HG03565 (cell line): ENCODE results near the gene ADA.

Source experiments
- ATAC-seq: cut with Tn5 transposase; IDR thresholded peaks from one replicate; pipeline ENCODE4 v1.9.1; 2021; ENCODE audit warnings: mild to moderate bottlenecking, moderate library complexity; ENCODE audit not compliant: unreplicated experiment

ADA gene

GRCh38 chr20:44582311-44583025 is 69.0 kb downstream of the ADA start, which contains the start of gene PKIG:
TSS of gene PKIG (plus strand) at chr20:44582579. CDS start at chr20:44614557, 31,978 bp downstream.
- no peak for ATAC-seq

DNA sequence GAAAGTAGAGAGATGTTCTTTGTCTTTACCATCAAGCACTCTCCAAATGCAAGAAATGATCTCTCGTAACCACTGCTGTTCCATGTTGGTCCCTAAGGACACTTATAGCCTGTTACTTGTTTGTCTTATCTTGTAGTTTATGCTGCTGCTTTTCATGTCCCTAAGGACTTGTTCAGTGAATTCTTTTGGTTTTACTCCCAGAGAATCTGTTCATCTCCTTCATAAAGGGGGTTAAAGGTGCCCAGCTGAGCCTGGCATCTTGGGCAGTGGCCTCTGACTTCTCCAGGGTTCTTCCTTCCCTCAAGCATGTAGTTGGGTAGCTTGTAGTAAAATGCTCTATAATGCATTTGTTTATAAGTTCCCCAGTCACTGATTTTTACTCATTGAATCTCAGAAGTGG is 70.0 kb downstream of the ADA start:
- ATAC-seq: no peak

DNA sequence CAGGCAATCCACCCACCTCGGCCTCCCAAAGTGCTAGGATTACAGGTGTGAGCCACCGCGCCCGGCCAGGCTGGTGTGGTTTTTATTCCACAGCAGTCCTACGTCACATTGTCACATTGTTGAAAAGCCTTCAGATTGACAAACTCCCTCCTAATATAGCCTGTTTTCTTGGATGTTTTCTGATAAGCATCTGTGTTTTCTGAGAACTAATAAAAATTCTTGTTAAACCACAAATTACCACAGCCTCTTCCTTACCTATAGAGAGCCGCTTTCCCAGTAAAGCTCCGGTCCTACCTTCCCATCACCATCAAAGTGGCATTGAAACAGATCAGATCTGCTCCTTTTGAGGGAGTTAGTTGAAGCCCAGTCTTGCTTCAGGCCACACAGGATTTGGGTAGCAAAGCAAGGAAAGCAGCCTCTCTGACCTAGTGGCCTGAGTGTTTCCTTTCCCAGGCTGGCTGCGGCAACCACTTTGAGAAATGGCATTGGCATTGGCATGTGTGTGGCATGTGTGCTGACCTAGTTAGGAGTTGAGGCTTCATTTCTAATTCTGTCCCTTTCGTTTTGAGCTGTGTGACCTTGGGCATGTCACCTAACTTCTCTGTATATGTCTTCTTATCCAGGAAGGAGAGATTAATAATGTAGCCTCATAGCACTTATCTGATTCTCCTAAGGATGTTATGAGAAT is 70.8 kb downstream of the ADA start:
- ATAC-seq: no peak

GRCh38 chr20:44579313-44580081 is 72.0 kb downstream of the ADA start:
- ATAC-seq: no peak

DNA sequence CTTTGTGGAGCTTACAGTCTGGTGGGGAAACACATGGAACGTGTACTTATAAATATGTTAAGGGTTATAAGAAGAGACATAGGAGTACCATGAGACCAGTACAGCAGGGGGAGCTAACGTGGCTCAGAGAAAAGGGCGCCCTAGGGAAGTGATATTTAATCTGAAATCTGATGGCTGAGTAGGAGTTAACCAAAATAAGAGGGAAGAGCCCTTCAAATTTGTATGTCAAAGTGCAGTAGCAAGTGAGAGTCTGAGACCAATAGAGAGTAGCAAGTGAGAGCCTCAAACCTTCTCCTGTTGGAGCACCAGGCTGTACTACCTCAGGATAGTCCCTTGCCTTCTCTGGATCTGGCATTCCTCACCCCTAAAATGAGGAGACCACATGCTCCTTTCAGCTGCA is 75.2 kb downstream of the ADA start:
- ATAC-seq: no peak

GRCh38 chr20:44574372-44574771 is 77.1 kb downstream of the ADA start:
- no peak for ATAC-seq

GRCh38 chr20:44573501-44573869 is 78.0 kb downstream of the ADA start:
- no peak for ATAC-seq

GRCh38 chr20:44572551-44573500 is 78.7 kb downstream of the ADA start:
- no peak for ATAC-seq

DNA sequence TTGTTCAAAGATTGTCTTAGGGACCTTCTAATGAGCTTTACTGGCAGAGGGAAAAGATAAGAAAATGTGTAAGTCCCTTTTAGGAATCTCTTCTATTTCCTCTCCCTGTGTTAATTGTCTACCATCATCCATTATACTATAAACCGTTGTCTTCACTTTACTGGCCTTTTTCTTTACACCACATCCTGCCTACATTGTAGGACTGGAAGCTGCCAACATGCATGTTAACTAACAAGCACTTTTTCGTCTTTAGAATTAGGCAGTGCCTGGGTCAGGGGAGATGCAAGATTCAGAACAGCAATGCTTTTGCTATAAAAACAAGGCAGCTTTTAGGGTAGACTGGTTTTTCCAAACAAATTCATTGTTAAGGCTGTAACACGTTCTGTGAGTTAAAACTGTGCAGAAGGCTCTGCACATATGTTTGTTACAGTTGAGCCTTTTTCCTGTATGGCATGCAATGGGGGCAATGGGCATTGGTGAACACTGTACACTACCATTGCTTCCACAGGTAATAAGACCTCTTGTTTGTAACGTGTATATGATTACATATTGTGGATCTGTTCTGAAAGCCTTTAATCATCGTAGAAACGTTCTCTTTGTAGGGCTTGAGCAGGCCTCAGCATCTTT is 80.0 kb downstream of the ADA start:
- ATAC-seq: no peak

- ATAC-seq: no peak
These were observed 81.1 kb downstream of the ADA start for GRCh38 chr20:44570367-44570766.
